Esophagus muscularis mucosa (tissue), 3 donors: ENCODE measurements around the gene TTC39A.

Experiments
- POLR2AphosphoS5 ChIP-seq, 2 donors: sonication (generic); formaldehyde crosslinking; IDR thresholded peaks; one replicate each; pipeline ENCODE4 v1.6.1; 2017; ENCODE audit warnings: antibody characterized with exemption in 2 of 2
- TF ChIP-seq, protein P1 (sequence below), 3 experiments: fragments of 200-600 bp in 2 of 3; fragments of 450-650 bp in 1 of 3; sonication (generic) in 2 of 3; IDR thresholded peaks; one replicate each; pipeline ENCODE4 v1.5.1; 2017 to 2019; ENCODE audit warnings: antibody characterized with exemption in 3 of 3, mild to moderate bottlenecking in 2 of 3, moderate library complexity in 1 of 3

DNA sequence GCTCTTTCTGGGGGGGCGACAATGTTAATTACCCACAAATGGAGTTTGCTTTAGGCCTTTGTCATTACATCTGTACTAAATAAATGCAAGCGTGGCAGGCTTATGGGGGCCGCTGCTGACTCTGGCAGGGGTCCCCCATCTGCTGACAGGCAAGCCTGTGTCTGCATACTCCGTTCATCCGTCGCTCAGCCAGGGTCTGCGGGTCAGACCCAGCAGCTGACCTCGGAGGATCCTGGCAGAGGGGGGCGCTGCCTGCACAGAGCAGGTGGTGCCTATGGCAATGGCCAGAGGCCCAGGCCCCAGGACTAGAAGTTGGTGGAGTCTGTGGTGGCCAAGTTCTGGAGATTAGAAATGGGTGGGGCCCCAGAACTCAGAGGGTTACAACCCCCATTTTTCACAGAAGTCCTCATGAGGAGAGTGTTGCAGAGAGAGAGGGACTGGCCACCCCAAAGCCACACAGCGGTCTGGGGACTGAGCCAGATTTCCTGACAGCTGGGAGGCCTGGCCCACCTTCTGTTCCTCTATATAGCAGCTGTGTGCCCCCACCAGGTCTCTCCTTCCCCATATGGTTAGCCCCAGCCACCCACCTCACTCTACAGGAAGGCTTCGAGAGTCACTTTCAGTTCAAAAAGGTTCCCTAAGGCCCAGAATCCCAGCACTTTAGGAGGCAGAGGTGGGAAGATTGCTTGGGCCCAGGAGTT, 31.0 kb downstream of the TTC39A start:
- TF ChIP-seq, protein P1, sequence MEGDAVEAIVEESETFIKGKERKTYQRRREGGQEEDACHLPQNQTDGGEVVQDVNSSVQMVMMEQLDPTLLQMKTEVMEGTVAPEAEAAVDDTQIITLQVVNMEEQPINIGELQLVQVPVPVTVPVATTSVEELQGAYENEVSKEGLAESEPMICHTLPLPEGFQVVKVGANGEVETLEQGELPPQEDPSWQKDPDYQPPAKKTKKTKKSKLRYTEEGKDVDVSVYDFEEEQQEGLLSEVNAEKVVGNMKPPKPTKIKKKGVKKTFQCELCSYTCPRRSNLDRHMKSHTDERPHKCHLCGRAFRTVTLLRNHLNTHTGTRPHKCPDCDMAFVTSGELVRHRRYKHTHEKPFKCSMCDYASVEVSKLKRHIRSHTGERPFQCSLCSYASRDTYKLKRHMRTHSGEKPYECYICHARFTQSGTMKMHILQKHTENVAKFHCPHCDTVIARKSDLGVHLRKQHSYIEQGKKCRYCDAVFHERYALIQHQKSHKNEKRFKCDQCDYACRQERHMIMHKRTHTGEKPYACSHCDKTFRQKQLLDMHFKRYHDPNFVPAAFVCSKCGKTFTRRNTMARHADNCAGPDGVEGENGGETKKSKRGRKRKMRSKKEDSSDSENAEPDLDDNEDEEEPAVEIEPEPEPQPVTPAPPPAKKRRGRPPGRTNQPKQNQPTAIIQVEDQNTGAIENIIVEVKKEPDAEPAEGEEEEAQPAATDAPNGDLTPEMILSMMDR (IDR thresholded peaks at IDR 0.05) = no peak
- TF ChIP-seq POLR2AphosphoS5 (IDR thresholded peaks at IDR 0.05) = no peak
